Suppressor macrophage (primary cell): Measurements from ENCODE around the gene STK4.

ENCODE experiments used
- DNase-seq, 4 experiments: peaks; one replicate each; pipeline ENCODE4 v3.0.0-alpha.2; 2020 to 2022

Gene STK4

GRCh38 chr20:45088247-45088646 is 121.9 kb downstream of the STK4 start:
- DNase-seq = no peak

GRCh38 chr20:45090481-45090880 is 124.2 kb downstream of the STK4 start:
- no peak for DNase-seq

GRCh38 chr20:45091366-45091765 is 125.1 kb downstream of the STK4 start:
- DNase-seq = peak in 1 of 4 experiments; percentile 29

- DNase-seq = no peak
These were observed 126.6 kb downstream of the STK4 start for GRCh38 chr20:45092898-45093297.

- no peak for DNase-seq
These were observed 127.9 kb downstream of the STK4 start for GRCh38 chr20:45094201-45094600.

GRCh38 chr20:45094864-45095574 is 128.7 kb downstream of the STK4 start:
- DNase-seq = no peak

- peak; percentile 67 to 80 (median 74) for DNase-seq
These were observed 129.5 kb downstream of the STK4 start for GRCh38 chr20:45095805-45096238.

GRCh38 chr20:45096781-45097180 is 130.5 kb downstream of the STK4 start:
- no peak for DNase-seq

GRCh38 chr20:45097485-45098102 is 131.3 kb downstream of the STK4 start:
- DNase-seq = peak; percentile 62 to 84 (median 78)

GRCh38 chr20:45098103-45098773 is 131.9 kb downstream of the STK4 start:
- peak in 3 of 4 experiments; percentile 16 to 61 (median 49) for DNase-seq

GRCh38 chr20:45100563-45101245 is 134.4 kb downstream of the STK4 start, which contains the start of gene KCNS1:
KCNS1 (minus strand) TSS chr20:45101127; CDS start chr20:45099236, 1,891 bp downstream.
- peak in 3 of 4 experiments; percentile 14 to 60 (median 41) for DNase-seq

- no peak for DNase-seq
These were observed 135.1 kb downstream of the STK4 start for GRCh38 chr20:45101333-45101850.

- no peak for DNase-seq
These were observed 136.8 kb downstream of the STK4 start for GRCh38 chr20:45103072-45103471.

- DNase-seq = peak in 1 of 4 experiments; percentile 23
These were observed 138.5 kb downstream of the STK4 start for GRCh38 chr20:45104786-45105185.

- DNase-seq = no peak
These were observed 139.0 kb downstream of the STK4 start for GRCh38 chr20:45105317-45105716.

GRCh38 chr20:45109634-45110033 is 143.3 kb downstream of the STK4 start:
- no peak for DNase-seq

GRCh38 chr20:45110301-45110700 is 144.0 kb downstream of the STK4 start:
- no peak for DNase-seq

- DNase-seq = no peak
These were observed 145.0 kb downstream of the STK4 start for GRCh38 chr20:45111285-45111684.

- DNase-seq = peak in 3 of 4 experiments; percentile 11 to 47 (median 27)
These were observed 145.6 kb downstream of the STK4 start for GRCh38 chr20:45111799-45112471.

GRCh38 chr20:45112754-45113153 is 146.4 kb downstream of the STK4 start:
- no peak for DNase-seq

GRCh38 chr20:45113865-45114264 is 147.6 kb downstream of the STK4 start:
- DNase-seq = no peak
